Neural cell (in vitro differentiated cells): ENCODE data around the gene FXYD6. TPM values are rescaled to one million over a fixed set of nuclear protein-coding genes. Genes with fewer than 3 reads are reported as not detected.
A peak's percentile ranks its signal among the peaks of the same experiment; 100 is the strongest.

Experiments
- H2AFZ ChIP-seq: fragments of 200-600, 300-800 bp; sonication (generic), shearing (Covaris generic); 2 replicates; pipeline ENCODE4 v1.6.0; 2014; ENCODE audit warnings: low read depth, mild to moderate bottlenecking, antibody characterized with exemption, low read length, moderate library complexity
- H3F3A ChIP-seq: fragments of 200-600 bp; shearing (Covaris generic); 2 replicates; pipeline ENCODE4 v1.6.1; 2016; ENCODE audit warnings: mild to moderate bottlenecking, moderate library complexity, mixed read lengths, antibody characterized with exemption, low read length; ENCODE audit not compliant: insufficient read depth, poor library complexity, severe bottlenecking
- H3K27ac ChIP-seq: fragments of 200-600, 300-800 bp; sonication (generic), shearing (Covaris generic); 2 replicates; pipeline ENCODE4 v1.5.1; 2014; ENCODE audit warnings: mild to moderate bottlenecking, low read length, moderate library complexity
- H3K27me3 ChIP-seq: fragments of 300-800, 200-600 bp; sonication (generic), shearing (Covaris generic); 2 replicates; pipeline ENCODE4 v1.6.0; 2014; ENCODE audit warnings: mild to moderate bottlenecking, low read depth, low read length, moderate library complexity; ENCODE audit not compliant: insufficient read depth
- H3K36me3 ChIP-seq: fragments of 300-800, 200-600 bp; sonication (generic), shearing (Covaris generic); 2 replicates; pipeline ENCODE4 v1.5.1; 2014; ENCODE audit warnings: mild to moderate bottlenecking, antibody characterized with exemption, low read length, moderate library complexity; ENCODE audit not compliant: insufficient read depth
- H3K4me2 ChIP-seq: fragments of 300-800, 200-600 bp; sonication (generic), shearing (Covaris generic); 2 replicates; pipeline ENCODE4 v1.6.0; 2014; ENCODE audit warnings: mild to moderate bottlenecking, low read length
- H3K4me3 ChIP-seq: fragments of 300-800, 200-600 bp; sonication (generic), shearing (Covaris generic); 2 replicates; pipeline ENCODE4 v1.5.1; 2014; ENCODE audit warnings: mild to moderate bottlenecking, low read length, moderate library complexity
- H3K79me2 ChIP-seq: fragments of 200-600 bp; shearing (Covaris generic); replicated peaks from 2 replicates; pipeline ENCODE4 v1.6.0; 2014; ENCODE audit warnings: mild to moderate bottlenecking, low read length, moderate library complexity; ENCODE audit not compliant: insufficient read depth
- H3K9ac ChIP-seq: fragments of 300-800, 200-600 bp; sonication (generic), shearing (Covaris generic); 2 replicates; pipeline ENCODE4 v1.6.1; 2016; ENCODE audit warnings: mild to moderate bottlenecking, low read length, mixed read lengths
- H3K9me2 ChIP-seq: fragments of 200-600 bp; shearing (Covaris generic); 2 replicates; pipeline ENCODE4 v1.6.1; 2016; ENCODE audit warnings: mild to moderate bottlenecking, low read length, mixed read lengths; ENCODE audit not compliant: insufficient read depth
- H3K9me3 ChIP-seq: fragments of 200-600, 300-800 bp; sonication (generic), shearing (Covaris generic); 2 replicates; pipeline ENCODE4 v1.6.1; 2016; ENCODE audit warnings: mild to moderate bottlenecking, mixed run types, low read length, moderate library complexity, mixed read lengths
- H4K20me1 ChIP-seq: fragments of 200-600 bp; shearing (Covaris generic); 2 replicates; pipeline ENCODE4 v1.6.1; 2016; ENCODE audit warnings: mild to moderate bottlenecking, mixed run types; ENCODE audit not compliant: insufficient read depth
- CTCF ChIP-seq: fragments of 450-650 bp; IDR thresholded peaks from 2 replicates; pipeline ENCODE4 v1.5.1; 2014; ENCODE audit warnings: antibody characterized with exemption, mild to moderate bottlenecking, moderate library complexity; ENCODE audit not compliant: poor library complexity, severe bottlenecking
- EP300 ChIP-seq: fragments of 450-650 bp; conservative IDR thresholded peaks from 2 replicates; pipeline ENCODE4 v1.6.1; 2014; ENCODE audit warnings: antibody characterized with exemption, mild to moderate bottlenecking, moderate library complexity; ENCODE audit not compliant: poor library complexity, severe bottlenecking
- EZH2 ChIP-seq: fragments of 200-600, 300-800 bp; shearing (Covaris generic), sonication (generic); IDR thresholded peaks from 2 replicates; pipeline ENCODE4 v1.6.1; 2014; ENCODE audit warnings: antibody characterized with exemption, low read length, borderline replicate concordance, mild to moderate bottlenecking; ENCODE audit not compliant: insufficient read depth, poor library complexity, severe bottlenecking
- MXI1 ChIP-seq: fragments of 450-650 bp; conservative IDR thresholded peaks from 2 replicates; pipeline ENCODE4 v1.6.1; 2014; ENCODE audit warnings: antibody characterized with exemption, mild to moderate bottlenecking; ENCODE audit not compliant: poor library complexity, severe bottlenecking
- POLR2AphosphoS5 ChIP-seq: IDR thresholded peaks from 2 replicates; pipeline ENCODE4 v1.6.1; 2012
- RAD21 ChIP-seq: fragments of 450-650 bp; conservative IDR thresholded peaks from 2 replicates; pipeline ENCODE4 v1.6.1; 2014; ENCODE audit warnings: antibody characterized with exemption, mild to moderate bottlenecking, moderate library complexity
- SMC3 ChIP-seq: fragments of 450-650 bp; conservative IDR thresholded peaks from 2 replicates; pipeline ENCODE4 v1.6.1; 2014; ENCODE audit warnings: antibody characterized with exemption, mild to moderate bottlenecking, moderate library complexity; ENCODE audit not compliant: poor library complexity
- TAF1 ChIP-seq: IDR thresholded peaks from 2 replicates; pipeline ENCODE4 v1.6.1; 2012; ENCODE audit warnings: low read depth
- polyA plus RNA-seq: library from polyadenylated mRNA; depleted of rRNA; stranded (reverse); fragments of >200 nt; gene quantifications from 2 replicates; pipeline ENCODE4 v1.2.3, GENCODE V29; 2014
- TF ChIP-seq, protein P1 (sequence below): IDR thresholded peaks from 2 replicates; pipeline ENCODE4 v1.6.1; 2012; ENCODE audit warnings: borderline replicate concordance

Gene FXYD6
- polyA plus RNA-seq, 1 donor from 2014 or later: 218 TPM

DNA sequence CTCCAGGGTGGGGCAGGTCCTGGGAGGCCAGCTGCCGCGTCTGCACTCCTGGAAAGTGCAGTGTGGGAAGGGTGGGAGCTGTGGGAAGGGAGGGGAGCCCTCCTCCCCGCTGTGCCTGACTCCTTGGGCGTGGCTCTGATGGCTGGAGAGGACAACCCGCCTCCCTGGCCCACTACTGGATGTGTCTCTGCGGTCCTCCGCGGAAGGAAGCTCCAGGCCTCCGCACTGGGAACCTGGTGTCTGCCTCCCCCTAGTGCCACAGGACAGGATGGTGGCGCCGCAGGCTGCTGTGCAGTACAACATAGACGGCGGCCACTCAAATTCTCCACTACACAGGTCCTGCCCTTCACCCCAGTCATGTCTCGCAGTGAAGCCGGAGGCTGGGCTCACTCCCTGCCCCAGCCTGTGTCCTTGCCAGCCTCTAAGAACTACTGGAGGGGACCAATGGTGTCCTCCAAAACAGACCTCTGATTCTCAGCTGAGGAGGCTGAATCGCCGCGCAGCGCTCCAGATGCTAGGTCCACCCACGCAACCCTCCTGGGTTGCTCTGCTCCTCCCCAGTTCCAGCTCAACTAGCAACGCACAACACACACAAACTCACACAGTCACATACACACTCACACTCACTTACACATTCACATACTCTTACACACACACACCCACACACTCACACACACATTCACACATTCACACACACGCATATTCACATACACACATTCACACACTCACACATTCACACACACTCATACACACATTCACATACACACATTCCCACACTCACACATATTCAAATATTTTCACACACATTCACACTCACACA is 67.0 kb downstream of the FXYD6 start:
- Histone ChIP-seq H3K9ac (no peak overlapping the region), H3K27me3 (no peaks in the 10 kb centered on the region), H2AFZ (no peak overlapping the region), H4K20me1 (no peaks in the 10 kb centered on the region), H3K36me3 (no peaks in the 10 kb centered on the region), H3F3A (no peaks in the 10 kb centered on the region), H3K27ac (no peak overlapping the region), H3K4me2 (no peak overlapping the region), H3K9me2 (no peaks in the 10 kb centered on the region), H3K79me2 (no peaks in the 10 kb centered on the region), H3K4me3 (no peak overlapping the region), H3K9me3 (no peaks in the 10 kb centered on the region)
- TF ChIP-seq RAD21: peak; percentile 94
- TF ChIP-seq EP300: no peak
- TF ChIP-seq TAF1: no peak
- no peak for TF ChIP-seq MXI1
- TF ChIP-seq SMC3: peak; percentile 95
- TF ChIP-seq, protein P1, sequence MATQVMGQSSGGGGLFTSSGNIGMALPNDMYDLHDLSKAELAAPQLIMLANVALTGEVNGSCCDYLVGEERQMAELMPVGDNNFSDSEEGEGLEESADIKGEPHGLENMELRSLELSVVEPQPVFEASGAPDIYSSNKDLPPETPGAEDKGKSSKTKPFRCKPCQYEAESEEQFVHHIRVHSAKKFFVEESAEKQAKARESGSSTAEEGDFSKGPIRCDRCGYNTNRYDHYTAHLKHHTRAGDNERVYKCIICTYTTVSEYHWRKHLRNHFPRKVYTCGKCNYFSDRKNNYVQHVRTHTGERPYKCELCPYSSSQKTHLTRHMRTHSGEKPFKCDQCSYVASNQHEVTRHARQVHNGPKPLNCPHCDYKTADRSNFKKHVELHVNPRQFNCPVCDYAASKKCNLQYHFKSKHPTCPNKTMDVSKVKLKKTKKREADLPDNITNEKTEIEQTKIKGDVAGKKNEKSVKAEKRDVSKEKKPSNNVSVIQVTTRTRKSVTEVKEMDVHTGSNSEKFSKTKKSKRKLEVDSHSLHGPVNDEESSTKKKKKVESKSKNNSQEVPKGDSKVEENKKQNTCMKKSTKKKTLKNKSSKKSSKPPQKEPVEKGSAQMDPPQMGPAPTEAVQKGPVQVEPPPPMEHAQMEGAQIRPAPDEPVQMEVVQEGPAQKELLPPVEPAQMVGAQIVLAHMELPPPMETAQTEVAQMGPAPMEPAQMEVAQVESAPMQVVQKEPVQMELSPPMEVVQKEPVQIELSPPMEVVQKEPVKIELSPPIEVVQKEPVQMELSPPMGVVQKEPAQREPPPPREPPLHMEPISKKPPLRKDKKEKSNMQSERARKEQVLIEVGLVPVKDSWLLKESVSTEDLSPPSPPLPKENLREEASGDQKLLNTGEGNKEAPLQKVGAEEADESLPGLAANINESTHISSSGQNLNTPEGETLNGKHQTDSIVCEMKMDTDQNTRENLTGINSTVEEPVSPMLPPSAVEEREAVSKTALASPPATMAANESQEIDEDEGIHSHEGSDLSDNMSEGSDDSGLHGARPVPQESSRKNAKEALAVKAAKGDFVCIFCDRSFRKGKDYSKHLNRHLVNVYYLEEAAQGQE: no peak
- TF ChIP-seq EZH2: no peak
- no peak for TF ChIP-seq POLR2AphosphoS5
- TF ChIP-seq CTCF: peak; percentile 88

DNA sequence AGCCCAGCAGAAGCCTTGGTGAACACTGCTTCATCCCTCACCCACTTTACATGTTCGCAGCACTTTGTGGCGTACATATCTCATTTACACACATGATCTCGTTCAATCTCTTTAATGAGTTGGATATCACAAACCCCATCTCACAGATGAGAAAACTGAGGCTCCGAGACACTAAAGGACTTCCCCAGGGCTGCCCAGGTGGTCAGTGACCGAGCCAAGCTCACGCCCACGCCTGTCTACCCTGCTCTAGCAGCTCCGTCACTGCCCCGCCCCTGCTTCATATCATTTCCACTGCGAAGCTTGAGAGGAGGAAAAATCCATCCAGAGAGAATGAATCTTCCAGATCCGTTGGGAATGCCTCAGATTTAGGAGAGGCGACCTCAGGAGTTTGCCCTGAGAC is 67.7 kb downstream of the FXYD6 start:
- Histone ChIP-seq H3K4me2 (no peak overlapping the region), H3F3A (no peaks in the 10 kb centered on the region), H3K9ac (no peak overlapping the region), H3K9me3 (no peaks in the 10 kb centered on the region), H3K36me3 (no peaks in the 10 kb centered on the region), H4K20me1 (no peaks in the 10 kb centered on the region), H3K9me2 (no peaks in the 10 kb centered on the region), H3K27me3 (no peaks in the 10 kb centered on the region), H2AFZ (no peak overlapping the region), H3K4me3 (no peak overlapping the region), H3K27ac (no peak overlapping the region), H3K79me2 (no peaks in the 10 kb centered on the region)
- TF ChIP-seq POLR2AphosphoS5 (no peak), RAD21 (no peak)
